ENCODE data around the gene USO1.

USO1 gene

GRCh38 chr4:75823812-75824211 lies 99.4 kb downstream of the USO1 start:
- TF ChIP-seq FOXP2 (optimal IDR thresholded peaks at IDR 0.05; ENCODE audit: borderline replicate concordance, extremely low read depth, extremely low read length, insufficient read depth) (no peak), POLR2AphosphoS5 (IDR thresholded peaks at IDR 0.05; ENCODE audit: low read depth, low read length) (no peak), TAF1 (IDR thresholded peaks at IDR 0.05; ENCODE audit: borderline replicate concordance, insufficient read depth, low read length) (no peak), SIN3A (IDR thresholded peaks at IDR 0.05; ENCODE audit: borderline replicate concordance, insufficient read depth, low read length) (no peak)
- TF ChIP-seq, protein P1, sequence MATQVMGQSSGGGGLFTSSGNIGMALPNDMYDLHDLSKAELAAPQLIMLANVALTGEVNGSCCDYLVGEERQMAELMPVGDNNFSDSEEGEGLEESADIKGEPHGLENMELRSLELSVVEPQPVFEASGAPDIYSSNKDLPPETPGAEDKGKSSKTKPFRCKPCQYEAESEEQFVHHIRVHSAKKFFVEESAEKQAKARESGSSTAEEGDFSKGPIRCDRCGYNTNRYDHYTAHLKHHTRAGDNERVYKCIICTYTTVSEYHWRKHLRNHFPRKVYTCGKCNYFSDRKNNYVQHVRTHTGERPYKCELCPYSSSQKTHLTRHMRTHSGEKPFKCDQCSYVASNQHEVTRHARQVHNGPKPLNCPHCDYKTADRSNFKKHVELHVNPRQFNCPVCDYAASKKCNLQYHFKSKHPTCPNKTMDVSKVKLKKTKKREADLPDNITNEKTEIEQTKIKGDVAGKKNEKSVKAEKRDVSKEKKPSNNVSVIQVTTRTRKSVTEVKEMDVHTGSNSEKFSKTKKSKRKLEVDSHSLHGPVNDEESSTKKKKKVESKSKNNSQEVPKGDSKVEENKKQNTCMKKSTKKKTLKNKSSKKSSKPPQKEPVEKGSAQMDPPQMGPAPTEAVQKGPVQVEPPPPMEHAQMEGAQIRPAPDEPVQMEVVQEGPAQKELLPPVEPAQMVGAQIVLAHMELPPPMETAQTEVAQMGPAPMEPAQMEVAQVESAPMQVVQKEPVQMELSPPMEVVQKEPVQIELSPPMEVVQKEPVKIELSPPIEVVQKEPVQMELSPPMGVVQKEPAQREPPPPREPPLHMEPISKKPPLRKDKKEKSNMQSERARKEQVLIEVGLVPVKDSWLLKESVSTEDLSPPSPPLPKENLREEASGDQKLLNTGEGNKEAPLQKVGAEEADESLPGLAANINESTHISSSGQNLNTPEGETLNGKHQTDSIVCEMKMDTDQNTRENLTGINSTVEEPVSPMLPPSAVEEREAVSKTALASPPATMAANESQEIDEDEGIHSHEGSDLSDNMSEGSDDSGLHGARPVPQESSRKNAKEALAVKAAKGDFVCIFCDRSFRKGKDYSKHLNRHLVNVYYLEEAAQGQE (IDR thresholded peaks at IDR 0.05; ENCODE audit: insufficient read depth in 1 of 2, low read depth in 2 of 2, low read length in 2 of 2): no peak

DNA sequence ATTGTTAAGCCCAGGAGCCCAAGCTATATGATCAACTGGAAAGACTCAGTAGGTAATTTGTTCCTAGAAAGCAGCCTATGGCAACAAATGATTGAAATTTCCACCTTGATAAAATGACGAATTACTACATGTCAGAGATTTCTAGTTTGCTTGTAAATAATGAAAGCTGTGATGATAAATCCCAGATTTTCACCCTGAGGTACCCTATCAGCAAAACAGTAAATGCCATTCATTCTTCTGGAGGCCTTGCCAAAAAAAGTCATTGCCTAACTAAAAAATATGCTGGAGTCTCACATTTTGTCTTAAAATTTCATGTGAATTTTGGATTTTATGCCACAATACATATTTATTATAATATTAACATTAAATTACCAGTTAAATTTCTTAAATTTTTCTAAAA lies 106.5 kb downstream of the USO1 start:
- no peak for TF ChIP-seq POLR2AphosphoS5 (IDR thresholded peaks at IDR 0.05; ENCODE audit: low read depth, low read length)
- TF ChIP-seq, protein P1 (IDR thresholded peaks at IDR 0.05; ENCODE audit: insufficient read depth in 1 of 2, low read depth in 2 of 2, low read length in 2 of 2): no peak
- no peak for TF ChIP-seq TAF1 (IDR thresholded peaks at IDR 0.05; ENCODE audit: borderline replicate concordance, insufficient read depth, low read length)

DNA sequence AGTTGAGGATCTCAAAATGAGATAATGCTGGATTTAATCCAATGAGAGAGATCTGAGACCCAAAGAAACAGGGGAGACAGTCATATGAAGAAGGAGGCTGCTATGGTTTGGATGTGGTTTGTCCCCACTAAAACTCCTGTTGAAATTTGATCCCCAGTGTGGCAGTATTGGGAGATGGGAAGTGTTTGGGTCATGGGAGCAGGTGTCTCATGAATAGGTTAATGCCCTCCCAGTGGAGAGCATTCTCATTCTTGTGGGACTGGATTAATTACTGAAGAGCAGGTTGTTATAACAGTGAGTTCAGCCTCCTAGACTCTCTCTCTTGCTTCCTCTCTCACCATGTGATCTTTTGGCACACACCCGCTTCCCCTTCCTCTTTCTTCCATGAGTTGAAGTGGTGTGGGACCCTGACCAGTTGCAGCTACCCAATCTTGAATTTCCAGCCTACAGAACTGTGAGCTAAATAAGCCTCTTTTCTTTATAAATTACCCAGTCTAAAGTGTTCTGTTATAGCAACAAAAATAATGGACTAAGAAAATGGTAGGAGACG lies 107.6 kb downstream of the USO1 start:
- TF ChIP-seq SIN3A (IDR thresholded peaks at IDR 0.05; ENCODE audit: borderline replicate concordance, insufficient read depth, low read length) (no peak), POLR2AphosphoS5 (IDR thresholded peaks at IDR 0.05; ENCODE audit: low read depth, low read length) (no peak), TAF1 (IDR thresholded peaks at IDR 0.05; ENCODE audit: borderline replicate concordance, insufficient read depth, low read length) (no peak)
- TF ChIP-seq, protein P1 (IDR thresholded peaks at IDR 0.05; ENCODE audit: insufficient read depth in 1 of 2, low read depth in 2 of 2, low read length in 2 of 2): no peak

DNA sequence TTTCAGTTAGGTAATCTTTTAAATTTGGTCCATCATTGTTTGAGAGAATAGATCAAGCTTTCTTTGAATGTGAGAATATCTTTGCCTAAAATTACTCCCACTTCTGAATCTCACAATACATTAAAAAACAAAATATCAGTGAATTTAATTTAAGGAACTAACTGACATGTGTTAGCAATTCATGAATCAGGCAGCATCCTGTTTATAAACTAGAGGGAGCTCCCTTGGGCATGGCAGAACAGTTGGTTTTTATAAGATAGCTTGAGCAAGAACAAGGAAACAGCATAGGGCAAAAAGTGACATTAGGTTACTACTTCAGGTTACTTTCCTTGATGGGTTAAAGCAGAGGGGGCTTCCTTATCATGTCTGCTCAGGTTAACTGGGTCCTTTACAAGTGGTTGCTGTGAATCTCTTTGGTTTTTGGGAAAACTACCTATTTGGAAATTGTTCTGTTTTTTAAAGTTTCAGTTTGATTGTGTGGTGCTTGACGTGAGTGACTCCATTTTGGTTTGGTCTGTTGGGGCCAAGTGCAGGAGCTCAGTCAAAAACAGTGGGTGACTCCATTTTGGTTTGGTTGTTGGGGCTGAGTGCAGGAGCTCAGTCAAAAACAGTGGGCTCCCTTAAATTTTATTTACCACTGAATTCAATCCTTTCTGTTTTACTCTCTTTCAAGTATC lies 109.9 kb downstream of the USO1 start:
- TF ChIP-seq, protein P1 (IDR thresholded peaks at IDR 0.05; ENCODE audit: insufficient read depth in 1 of 2, low read depth in 2 of 2, low read length in 2 of 2): no peak
- no peak for TF ChIP-seq POLR2AphosphoS5 (IDR thresholded peaks at IDR 0.05; ENCODE audit: low read depth, low read length)
- no peak for TF ChIP-seq SIN3A (IDR thresholded peaks at IDR 0.05; ENCODE audit: borderline replicate concordance, insufficient read depth, low read length)
- no peak for TF ChIP-seq TAF1 (IDR thresholded peaks at IDR 0.05; ENCODE audit: borderline replicate concordance, insufficient read depth, low read length)
- TF ChIP-seq FOXP2 (optimal IDR thresholded peaks at IDR 0.05; ENCODE audit: borderline replicate concordance, extremely low read depth, extremely low read length, insufficient read depth): no peak

DNA sequence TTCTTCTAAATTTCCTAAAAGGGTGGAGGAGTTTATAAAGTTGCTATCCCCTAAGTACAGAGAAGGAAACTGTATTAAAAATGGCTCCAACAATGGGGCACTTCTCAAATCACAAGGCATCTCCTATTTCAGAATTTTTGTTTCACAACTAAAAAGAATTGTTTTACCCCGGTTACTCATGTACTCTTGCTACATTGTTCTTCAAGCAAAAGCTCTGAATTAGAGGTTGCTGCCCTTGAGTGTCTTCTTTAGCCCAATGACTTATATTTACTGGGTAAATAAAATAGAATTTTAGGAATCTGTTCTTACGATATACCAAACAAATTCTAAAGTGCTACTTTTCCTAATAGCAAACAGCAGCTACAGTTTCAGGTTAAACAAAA lies 110.4 kb downstream of the USO1 start:
- TF ChIP-seq SIN3A (IDR thresholded peaks at IDR 0.05; ENCODE audit: borderline replicate concordance, insufficient read depth, low read length): no peak
- TF ChIP-seq TAF1 (IDR thresholded peaks at IDR 0.05; ENCODE audit: borderline replicate concordance, insufficient read depth, low read length): no peak
- TF ChIP-seq POLR2AphosphoS5 (IDR thresholded peaks at IDR 0.05; ENCODE audit: low read depth, low read length): no peak

All from PFSK-1 (cell line).